Heart left ventricle (tissue), 13 donors: ENCODE results near the gene DSCAML1.

Experiments
- CTCF ChIP-seq, 12 donors: fragments of 200-600 bp; sonication (generic) in 4 of 12; IDR thresholded peaks; one replicate each; pipeline versions ENCODE4 v1.5.0 to v1.8.0; 2018 to 2022; ENCODE audit warnings: antibody characterized with exemption in 12 of 12, mild to moderate bottlenecking in 5 of 12
- POLR2A ChIP-seq, 2 donors: fragments of 450-650 bp; IDR thresholded peaks; one replicate each; pipeline ENCODE4 v1.6.1; 2017; ENCODE audit warnings: antibody characterized with exemption in 2 of 2, mild to moderate bottlenecking in 2 of 2, moderate library complexity in 2 of 2
- donor health status: ischemic (EF 13 %, LVEDD 7.1; RV severe dilation, severe dysfunction).
- donor health status: DM: no; HTN: yes; CAD: no.
- donor health status: DM: no; HTN: no; CAD: no.
- donor health status: ischemic (EF 25% LVEDD 6.9; RV normal size, moderate dysfunction).
- donor health status: ischemic (EF 25% LVEDD 5.7; RV mildly dilated, moderate dysfunction).
- donor health status: ischemic (EF 35%, LVEDD 5.7; RV mildly dilated, moderate dysfunction).
- donor health status: nonischemic (EF 11% LVEDD 7.7; RV severe dilation, severe dysfunction).
- donor health status: DM: yes; HTN: yes; CAD: no.
- donor health status: PGD.
- donor health status: ischemic (EF 29% LVEDD 5.4; RV normal size, mild dysfunction).
- donor health status: nonischemic (EF 23%, LVEDD 6.1; RV moderate dilation, normal function).

- no peak for TF ChIP-seq CTCF (IDR thresholded peaks at IDR 0.05)
- TF ChIP-seq POLR2A (IDR thresholded peaks at IDR 0.05) = no peak
These were observed 375.5 kb downstream of the DSCAML1 start for GRCh38 chr11:117421476-117421875.
